Pancreas (tissue), 10 donors: ENCODE data around the gene BTBD17. TPM values are rescaled to one million over a fixed set of nuclear protein-coding genes. Genes with fewer than 3 reads are reported as not detected.
A peak's percentile ranks its signal among the peaks of the same experiment; 100 is the strongest.

Experiments used
- ATAC-seq, 4 donors: fragments of 200-7000 bp; cut with Tn5 transposase; one replicate each; pipeline versions ENCODE4 v1.8.0 to v1.9.1; 2020; ENCODE audit warnings: mild to moderate bottlenecking in 4 of 4, moderate library complexity in 4 of 4
- DNase-seq, 6 donors: peaks; one replicate each; pipeline ENCODE4 v3.0.0-alpha.2; 2020
- FAIRE-seq: peaks from 2 replicates; lab custom pipeline; 2012; peaks lifted over from hg19 to GRCh38; lab: Jason Lieb, UNC
- H3K27ac ChIP-seq, 4 donors: fragments of 200-600 bp; sonication (generic); 1 replicate in 3 of 4; 2 replicates in 1 of 4; pipeline versions ENCODE4 v1.5.0 to v1.8.0; 2020
- H3K27me3 ChIP-seq, 4 donors: fragments of 200-600 bp; one replicate each; pipeline ENCODE4 v1.8.0; 2021
- H3K36me3 ChIP-seq, 3 donors: fragments of 200-600 bp; sonication (generic) in 1 of 3; one replicate each; pipeline versions ENCODE4 v1.5.0 to v1.8.0; 2020 to 2021
- H3K4me1 ChIP-seq, 3 donors: fragments of 200-600 bp; one replicate each; pipeline ENCODE4 v1.8.0; 2021
- H3K4me3 ChIP-seq, 4 donors: fragments of 200-600 bp; sonication (generic) in 2 of 4; one replicate each; pipeline versions ENCODE4 v1.5.0 to v1.8.0; 2020 to 2021
- H3K9me3 ChIP-seq, 4 donors: fragments of 200-600 bp; one replicate each; pipeline ENCODE4 v1.8.0; 2021
- WGBS, 2 donors: extraction: QIAGEN DNeasy Blood & Tissue Kit; methylation state at CpG; one replicate each; pipeline ENCODE4 v1.1.7; 2013; 5-methylcytosine and 5-hydroxymethylcytosine counted together
- intact Hi-C, 3 donors: fragments of 100-400 bp; cut with DNase I; formaldehyde crosslinking; loops; one replicate each; pipeline versions ENCODE4 v1.11.1 to v1.14.2; 2022
- polyA plus RNA-seq, 2 donors: library from polyadenylated mRNA; stranded (reverse); fragments of 200-250 nt; gene quantifications; one replicate each; pipeline ENCODE4 v1.2.3, GENCODE V29; 2013
- total RNA-seq, 6 donors: library from RNA; stranded (reverse); fragmentation: NEBNext Ultra II Directional in 4 of 6; extraction: Animal tissue kit (Norgen Biotek cat#: 25700) in 4 of 6; gene quantifications; one replicate each; pipeline versions ENCODE4 v1.2.1 to v1.2.4, GENCODE V29; 2021 to 2023
- TF ChIP-seq, protein P1 (sequence below), 4 donors: fragments of 200-600 bp; sonication (generic) in 3 of 4; IDR thresholded peaks; one replicate each; pipeline versions ENCODE4 v1.5.0 to v1.8.0; 2021; ENCODE audit warnings: antibody characterized with exemption in 4 of 4
- donor health status: healthy with polysubstance abuse.
- donor health status: DM: no; HTN: no; CAD: no; lungs with moderate emphysema.
- donor health status: DM: no; HTN: no; CAD: no.
- donor health status: control.
- donor health status: control.
- donor health status: Bipolar disorder and iron deficiency.
- donor health status: DM: yes; HTN: yes; CAD: no.
- donor health status: DM: no; HTN: no; CAD: no.
- donor health status: DM: no; HTN: no; CAD: no.
- donor health status: DM: yes; HTN: yes; CAD: no.

BTBD17 gene
- total and polyA plus RNA-seq, 8 donors: 0.08 to 1.7 (median 0.17) TPM

DNA sequence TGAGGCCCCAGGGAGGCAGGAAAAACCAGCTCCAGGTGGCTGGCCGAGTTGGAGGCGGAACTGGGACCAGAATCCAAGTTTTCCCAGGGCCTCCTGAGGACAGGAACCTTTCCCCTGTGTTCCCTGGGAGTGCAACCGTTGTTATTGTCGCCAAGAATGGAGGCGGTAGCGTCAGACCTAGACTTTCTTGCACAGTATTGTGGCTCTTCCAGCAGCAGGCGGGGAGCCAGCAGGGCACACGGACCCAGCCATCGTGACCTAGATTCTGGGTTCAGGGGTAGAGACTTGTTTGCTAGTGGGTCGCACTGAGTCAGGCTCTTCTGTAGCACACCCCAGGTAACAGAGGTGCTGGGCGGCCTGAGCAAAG lies 36.3 kb downstream of the BTBD17 start:
- H3K9me3 ChIP-seq: no peaks in the 10 kb centered on the region
- intact Hi-C loops: no loop called here
- DNase-seq (no peak), FAIRE-seq (no peak), ATAC-seq (peak in 3 of 4 donors; percentile 13 to 26 (median 17))
- H3K27me3 ChIP-seq: no peaks in the 10 kb centered on the region
- H3K27ac ChIP-seq: no peak overlapping the region
- H3K4me1 ChIP-seq: no peaks in the 10 kb centered on the region
- 32 to 35% methylated on average over 11 of the region's 11 CpGs for WGBS, 2 donors
- no peaks in the 10 kb centered on the region for H3K36me3 ChIP-seq
- TF ChIP-seq, protein P1, sequence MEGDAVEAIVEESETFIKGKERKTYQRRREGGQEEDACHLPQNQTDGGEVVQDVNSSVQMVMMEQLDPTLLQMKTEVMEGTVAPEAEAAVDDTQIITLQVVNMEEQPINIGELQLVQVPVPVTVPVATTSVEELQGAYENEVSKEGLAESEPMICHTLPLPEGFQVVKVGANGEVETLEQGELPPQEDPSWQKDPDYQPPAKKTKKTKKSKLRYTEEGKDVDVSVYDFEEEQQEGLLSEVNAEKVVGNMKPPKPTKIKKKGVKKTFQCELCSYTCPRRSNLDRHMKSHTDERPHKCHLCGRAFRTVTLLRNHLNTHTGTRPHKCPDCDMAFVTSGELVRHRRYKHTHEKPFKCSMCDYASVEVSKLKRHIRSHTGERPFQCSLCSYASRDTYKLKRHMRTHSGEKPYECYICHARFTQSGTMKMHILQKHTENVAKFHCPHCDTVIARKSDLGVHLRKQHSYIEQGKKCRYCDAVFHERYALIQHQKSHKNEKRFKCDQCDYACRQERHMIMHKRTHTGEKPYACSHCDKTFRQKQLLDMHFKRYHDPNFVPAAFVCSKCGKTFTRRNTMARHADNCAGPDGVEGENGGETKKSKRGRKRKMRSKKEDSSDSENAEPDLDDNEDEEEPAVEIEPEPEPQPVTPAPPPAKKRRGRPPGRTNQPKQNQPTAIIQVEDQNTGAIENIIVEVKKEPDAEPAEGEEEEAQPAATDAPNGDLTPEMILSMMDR (IDR thresholded peaks at IDR 0.05): no peak
- peak overlapping the region in 1 of 4 donors; percentile 44 for H3K4me3 ChIP-seq

DNA sequence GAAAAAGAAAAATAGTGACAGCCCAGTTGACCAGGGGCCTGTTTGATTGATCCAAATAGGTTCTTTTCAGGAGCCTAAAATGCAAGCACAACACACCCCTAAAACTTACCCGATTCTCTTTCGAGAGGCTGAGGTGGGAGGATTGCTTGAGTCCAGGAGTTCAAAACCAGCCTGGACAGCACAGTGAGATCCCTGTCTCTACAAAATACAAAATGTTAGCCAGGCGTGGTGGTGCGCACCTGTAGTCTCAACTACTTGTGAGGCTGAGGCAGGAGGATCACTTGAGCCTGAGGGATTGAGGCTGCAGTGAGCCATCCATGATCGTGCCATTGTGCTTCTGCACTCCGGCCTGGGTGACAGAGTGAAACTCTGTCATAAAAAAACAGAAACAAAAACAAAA lies 37.1 kb downstream of the BTBD17 start:
- no peaks in the 10 kb centered on the region for H3K4me1 ChIP-seq
- no peak for DNase-seq
- H3K27ac ChIP-seq: no peak overlapping the region
- TF ChIP-seq, protein P1 (IDR thresholded peaks at IDR 0.05): no peak
- H3K9me3 ChIP-seq: no peaks in the 10 kb centered on the region
- no peak overlapping the region for H3K4me3 ChIP-seq
- WGBS, 2 donors: 82 to 86% methylated on average over 6 of the region's 6 CpGs
- H3K27me3 ChIP-seq: no peaks in the 10 kb centered on the region
- H3K36me3 ChIP-seq: no peaks in the 10 kb centered on the region
- FAIRE-seq: no peak
- no peak for ATAC-seq
- intact Hi-C loops: no loop called here

DNA sequence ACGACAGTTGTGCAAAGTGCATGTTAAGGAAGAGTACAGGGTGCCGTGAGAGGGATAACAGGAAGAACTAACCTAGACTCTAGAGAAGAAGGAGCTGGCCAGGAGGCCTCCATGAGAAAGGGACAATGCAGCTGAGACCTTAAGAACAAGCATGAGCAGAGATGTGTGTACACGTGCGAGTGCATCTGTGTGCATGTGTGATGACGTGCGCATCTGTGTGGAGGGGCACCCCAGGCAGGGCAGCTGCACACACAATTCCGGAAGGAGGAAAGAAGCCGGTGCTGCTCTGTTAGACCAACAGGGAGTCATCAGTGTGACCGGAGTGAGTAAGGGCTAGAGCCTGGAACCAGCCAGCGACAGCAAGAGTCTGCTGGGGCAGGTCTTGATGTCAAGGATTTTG lies 43.3 kb downstream of the BTBD17 start:
- Histone ChIP-seq H3K4me3 (no peak overlapping the region), H3K4me1 (no peaks in the 10 kb centered on the region), H3K27ac (no peak overlapping the region), H3K27me3 (no peaks in the 10 kb centered on the region), H3K36me3 (no peaks in the 10 kb centered on the region), H3K9me3 (no peaks in the 10 kb centered on the region)
- no peak for DNase-seq
- no peak for FAIRE-seq
- TF ChIP-seq, protein P1 (IDR thresholded peaks at IDR 0.05): no peak
- ATAC-seq: no peak
- 79 to 80% methylated on average over 10 of the region's 10 CpGs for WGBS, 2 donors
- intact Hi-C loops: no loop called here

DNA sequence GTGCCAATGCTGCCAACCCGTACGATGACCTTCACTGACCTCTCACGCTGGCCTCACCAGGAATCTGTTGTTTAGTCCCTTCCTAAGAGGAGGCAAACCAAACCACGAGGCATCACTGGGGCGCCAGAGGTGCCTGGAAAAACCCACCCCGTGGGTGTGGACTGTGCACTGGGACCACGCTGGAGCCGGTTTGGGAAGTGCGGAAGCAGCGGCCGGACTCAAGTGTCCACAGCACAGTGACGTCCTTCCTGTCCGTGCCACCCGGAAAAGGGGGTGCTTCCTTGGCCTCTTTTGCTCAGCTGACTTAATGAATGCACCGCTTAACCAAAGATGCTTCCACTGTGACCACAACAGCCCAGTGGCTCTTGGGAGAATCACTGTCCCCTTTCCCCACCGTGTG lies 44.6 kb downstream of the BTBD17 start:
- no peak overlapping the region for H3K4me3 ChIP-seq
- TF ChIP-seq, protein P1 (IDR thresholded peaks at IDR 0.05): no peak
- no peak overlapping the region for H3K27ac ChIP-seq
- 55 to 57% methylated on average over 16 of the region's 16 CpGs for WGBS, 2 donors
- H3K27me3 ChIP-seq: no peaks in the 10 kb centered on the region
- intact Hi-C loops: no loop called here
- no peaks in the 10 kb centered on the region for H3K4me1 ChIP-seq
- ATAC-seq (no peak), FAIRE-seq (no peak), DNase-seq (no peak)
- no peaks in the 10 kb centered on the region for H3K36me3 ChIP-seq
- H3K9me3 ChIP-seq: no peaks in the 10 kb centered on the region

DNA sequence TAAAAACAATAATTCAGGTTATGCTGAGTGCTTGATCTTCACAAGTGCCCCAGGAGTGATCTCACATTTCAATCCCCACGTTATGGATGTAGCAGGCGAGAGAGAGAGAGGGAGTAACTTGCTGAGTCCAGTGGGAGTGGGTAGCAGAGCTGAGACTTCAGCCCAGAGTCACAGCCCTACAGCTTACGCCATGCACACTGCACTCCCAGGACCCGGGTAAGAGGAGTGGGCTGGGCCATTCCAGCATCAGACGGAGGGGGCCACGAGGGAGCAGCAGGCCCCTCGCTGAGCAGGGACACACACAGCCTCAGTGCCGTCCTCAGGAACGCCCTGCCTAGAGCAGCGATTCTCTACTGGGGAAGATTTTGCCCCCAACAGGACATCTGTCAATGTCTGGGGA lies 45.4 kb downstream of the BTBD17 start:
- H3K27me3 ChIP-seq: no peaks in the 10 kb centered on the region
- no peak for ATAC-seq
- no peak overlapping the region for H3K27ac ChIP-seq
- DNase-seq: no peak
- FAIRE-seq: no peak
- WGBS, 2 donors: 43 to 44% methylated on average over 10 of the region's 10 CpGs
- H3K9me3 ChIP-seq: no peaks in the 10 kb centered on the region
- H3K36me3 ChIP-seq: no peaks in the 10 kb centered on the region
- no peaks in the 10 kb centered on the region for H3K4me1 ChIP-seq
- H3K4me3 ChIP-seq: no peak overlapping the region
- intact Hi-C loops: no loop called here
- TF ChIP-seq, protein P1 (IDR thresholded peaks at IDR 0.05): no peak
